Panc1 (cell line): ENCODE measurements around the gene TACR1. TPM values are rescaled to one million over a fixed set of nuclear protein-coding genes. Genes with fewer than 3 reads are reported as not detected.

Source experiments
- ATAC-seq: fragments of 200-7000 bp; cut with Tn5 transposase; 2 replicates; pipeline ENCODE4 v1.9.1; 2020; ENCODE audit warnings: mild to moderate bottlenecking, moderate library complexity
- BruUV-seq: library from RNA; stranded (reverse); fragments of 400-500 nt; replicated peaks from 2 replicates; lab custom pipeline; 2021; lab: Mats Ljungman, UMichigan
- CTCF ChIA-PET: fragments of 300-600 bp; sonication (Branson Sonifier 250); formaldehyde crosslinking; loops from one replicate; lab custom pipeline; 2022; ENCODE audit warnings: antibody characterized with exemption; lab: Charles Lee
- POLR2A ChIA-PET: fragments of 300-600 bp; sonication (Branson Sonifier 250); formaldehyde crosslinking; loops from one replicate; lab custom pipeline; 2022; ENCODE audit warnings: antibody characterized with exemption; lab: Charles Lee
- DNase-seq: peaks from one replicate; pipeline ENCODE4 v3.0.0-alpha.2; 2010; ENCODE audit warnings: low read depth, low spot score
- H3K27ac ChIP-seq: 2 replicates; pipeline ENCODE4 v1.5.1; 2011; ENCODE audit warnings: mild to moderate bottlenecking, low read length, inconsistent platforms
- H3K27me3 ChIP-seq: fragments of 200-500 bp; sonication (Bioruptor generic); 2 replicates; pipeline ENCODE4 v1.6.0; 2014; ENCODE audit warnings: low read length, inconsistent platforms; ENCODE audit not compliant: control insufficient read depth, insufficient read depth
- H3K36me3 ChIP-seq: fragments of 200-500 bp; sonication (Bioruptor generic); 2 replicates; pipeline ENCODE4 v1.5.1; 2014; ENCODE audit warnings: inconsistent platforms, mild to moderate bottlenecking, low read length, moderate library complexity; ENCODE audit not compliant: control insufficient read depth, insufficient read depth
- H3K4me1 ChIP-seq: 2 replicates; pipeline ENCODE4 v1.5.1; 2011; ENCODE audit warnings: inconsistent platforms, mild to moderate bottlenecking, low read length, moderate library complexity; ENCODE audit not compliant: control insufficient read depth, insufficient read depth
- H3K4me3 ChIP-seq, 2 experiments: 2 replicates each; pipeline ENCODE4 v1.5.1; 2011 to 2012; ENCODE audit warnings: low read depth in 2 of 2, low read length in 2 of 2, mild to moderate bottlenecking in 2 of 2, inconsistent platforms in 1 of 2, moderate library complexity in 1 of 2
- H3K9me3 ChIP-seq: fragments of 200-500 bp; sonication (Bioruptor generic); 2 replicates; pipeline ENCODE4 v1.5.1; 2014; ENCODE audit warnings: low read depth, mild to moderate bottlenecking, inconsistent platforms, low read length, moderate library complexity; ENCODE audit not compliant: control insufficient read depth, insufficient read depth
- POLR2AphosphoS5 ChIP-seq: IDR thresholded peaks from 2 replicates; pipeline ENCODE4 v1.6.1; 2012; ENCODE audit warnings: mild to moderate bottlenecking, low read depth, low read length, moderate library complexity
- SIN3A ChIP-seq: IDR thresholded peaks from 2 replicates; pipeline ENCODE4 v1.6.1; 2012; ENCODE audit warnings: low read depth, mild to moderate bottlenecking, low read length, moderate library complexity, borderline replicate concordance; ENCODE audit not compliant: insufficient read depth
- TCF7L2 ChIP-seq: IDR thresholded peaks from 2 replicates; pipeline ENCODE4 v1.6.1; 2011; ENCODE audit warnings: mild to moderate bottlenecking, low read depth, low read length, inconsistent platforms
- in situ Hi-C: cut with HindIII; loops from 2 replicates; pipeline ENCODE4 v1.10.0; 2016; ENCODE audit warnings: low sequenced_read_pairs, low pct_unique_long_range_greater_than_20kb
- intact Hi-C: fragments of 100-400 bp; cut with micrococcal nuclease; formaldehyde crosslinking; loops from one replicate; pipeline ENCODE4 v1.10.0; 2022; ENCODE audit not compliant: unreplicated experiment
- total RNA-seq: library from RNA; stranded (reverse); gene quantifications from one replicate; pipeline ENCODE4 v1.2.1, GENCODE V29; 2021; ENCODE audit not compliant: unreplicated experiment
- TF ChIP-seq, protein P1 (sequence below), 2 experiments: IDR thresholded peaks; 2 replicates each; pipeline ENCODE4 v1.6.1; 2011 to 2012; ENCODE audit warnings: low read depth in 2 of 2, control low read depth in 1 of 2, low read length in 1 of 2, mild to moderate bottlenecking in 1 of 2, moderate library complexity in 1 of 2; ENCODE audit not compliant: insufficient read depth in 1 of 2
- TF ChIP-seq, protein P2 (sequence below): fragments of 450-650 bp; IDR thresholded peaks from 2 replicates; pipeline ENCODE4 v1.5.1; 2017; ENCODE audit warnings: mild to moderate bottlenecking

TACR1 gene
- total RNA-seq, 1 experiment from 2014 or later, result not detected

DNA sequence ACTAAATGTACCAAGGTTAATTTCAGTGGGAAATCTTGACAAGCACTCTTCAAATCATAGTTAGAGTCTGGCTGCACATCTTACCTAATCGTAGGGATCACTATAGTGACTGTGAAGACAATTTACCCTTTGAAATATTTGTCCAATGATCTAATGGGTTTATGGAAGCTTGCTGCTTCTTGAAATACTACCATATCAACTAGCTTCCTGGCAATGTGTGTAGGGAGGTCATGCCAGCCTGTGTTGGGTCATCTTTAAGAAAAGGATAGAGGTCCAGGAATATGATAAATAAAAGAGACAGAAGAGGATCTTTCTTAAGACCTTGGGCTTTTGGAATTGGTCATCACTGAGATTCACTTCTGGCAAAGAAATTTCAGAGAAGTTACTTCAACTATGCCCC is 156.5 kb downstream of the TACR1 start:
- no peak overlapping the region for H3K27ac ChIP-seq
- H3K4me1 ChIP-seq, result no peaks in the 10 kb centered on the region
- no peaks in the 10 kb centered on the region for H3K27me3 ChIP-seq
- in situ Hi-C loops (no loop called here), intact Hi-C loops (no loop called here)
- CTCF ChIA-PET, result no interaction called here
- H3K4me3 ChIP-seq, result no peak overlapping the region
- TF ChIP-seq POLR2AphosphoS5, result no peak
- TF ChIP-seq TCF7L2, result no peak
- POLR2A ChIA-PET, result no interaction called here
- BruUV-seq, result no TSS peak
- DNase-seq (no peak), ATAC-seq (no peak)
- no peaks in the 10 kb centered on the region for H3K36me3 ChIP-seq
- no peaks in the 10 kb centered on the region for H3K9me3 ChIP-seq

DNA sequence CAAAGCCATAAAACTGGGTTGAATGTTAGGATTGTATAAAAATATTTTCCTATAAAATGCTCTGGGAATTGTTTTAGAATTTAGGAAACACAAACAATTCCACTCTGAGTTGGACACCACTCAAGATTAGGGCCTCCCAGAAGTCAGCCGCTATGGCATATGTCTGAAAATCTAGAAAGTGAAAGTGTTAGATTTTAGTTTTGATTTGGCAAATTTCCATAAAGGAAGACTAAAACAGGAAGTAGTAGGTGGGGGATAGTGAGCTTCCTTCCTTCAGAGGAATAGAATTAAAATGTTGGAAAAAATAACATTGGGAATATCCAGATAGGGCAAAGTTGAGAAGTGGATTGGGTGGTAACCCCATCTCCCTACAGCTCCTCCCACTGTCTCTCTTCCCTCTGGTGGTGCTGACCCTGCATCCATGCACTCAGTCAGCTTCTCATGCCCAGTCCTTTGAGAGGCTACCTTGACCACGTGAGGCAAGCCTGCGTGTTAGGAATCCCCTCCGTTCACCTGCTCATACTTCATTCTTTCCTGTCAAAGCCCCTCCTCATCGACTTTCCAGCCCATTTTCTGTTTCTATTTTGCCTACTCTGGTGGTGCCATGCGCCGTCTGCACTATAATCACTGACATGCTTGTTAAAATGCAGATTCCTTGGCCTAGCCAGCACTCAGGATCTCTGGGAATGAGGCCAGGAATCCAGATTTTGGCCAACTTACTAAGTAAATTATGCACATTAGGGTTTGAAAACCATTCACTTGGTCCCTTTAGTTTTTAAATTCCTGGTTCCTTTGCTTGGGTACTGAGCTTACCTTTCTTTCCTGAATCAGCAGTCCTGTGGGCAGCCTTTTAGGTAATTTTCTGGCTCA is 157.4 kb downstream of the TACR1 start:
- CTCF ChIA-PET, result no interaction called here

More for the DNA sequence above, 157.4 kb downstream of the TACR1 start:
- POLR2A ChIA-PET, result no interaction called here
- ATAC-seq, result no peak
- Histone ChIP-seq H3K27ac (no peak overlapping the region), H3K4me3 (no peak overlapping the region), H3K9me3 (no peaks in the 10 kb centered on the region), H3K4me1 (no peaks in the 10 kb centered on the region), H3K36me3 (no peaks in the 10 kb centered on the region), H3K27me3 (no peaks in the 10 kb centered on the region)
- no TSS peak for BruUV-seq
- TF ChIP-seq, protein P1, sequence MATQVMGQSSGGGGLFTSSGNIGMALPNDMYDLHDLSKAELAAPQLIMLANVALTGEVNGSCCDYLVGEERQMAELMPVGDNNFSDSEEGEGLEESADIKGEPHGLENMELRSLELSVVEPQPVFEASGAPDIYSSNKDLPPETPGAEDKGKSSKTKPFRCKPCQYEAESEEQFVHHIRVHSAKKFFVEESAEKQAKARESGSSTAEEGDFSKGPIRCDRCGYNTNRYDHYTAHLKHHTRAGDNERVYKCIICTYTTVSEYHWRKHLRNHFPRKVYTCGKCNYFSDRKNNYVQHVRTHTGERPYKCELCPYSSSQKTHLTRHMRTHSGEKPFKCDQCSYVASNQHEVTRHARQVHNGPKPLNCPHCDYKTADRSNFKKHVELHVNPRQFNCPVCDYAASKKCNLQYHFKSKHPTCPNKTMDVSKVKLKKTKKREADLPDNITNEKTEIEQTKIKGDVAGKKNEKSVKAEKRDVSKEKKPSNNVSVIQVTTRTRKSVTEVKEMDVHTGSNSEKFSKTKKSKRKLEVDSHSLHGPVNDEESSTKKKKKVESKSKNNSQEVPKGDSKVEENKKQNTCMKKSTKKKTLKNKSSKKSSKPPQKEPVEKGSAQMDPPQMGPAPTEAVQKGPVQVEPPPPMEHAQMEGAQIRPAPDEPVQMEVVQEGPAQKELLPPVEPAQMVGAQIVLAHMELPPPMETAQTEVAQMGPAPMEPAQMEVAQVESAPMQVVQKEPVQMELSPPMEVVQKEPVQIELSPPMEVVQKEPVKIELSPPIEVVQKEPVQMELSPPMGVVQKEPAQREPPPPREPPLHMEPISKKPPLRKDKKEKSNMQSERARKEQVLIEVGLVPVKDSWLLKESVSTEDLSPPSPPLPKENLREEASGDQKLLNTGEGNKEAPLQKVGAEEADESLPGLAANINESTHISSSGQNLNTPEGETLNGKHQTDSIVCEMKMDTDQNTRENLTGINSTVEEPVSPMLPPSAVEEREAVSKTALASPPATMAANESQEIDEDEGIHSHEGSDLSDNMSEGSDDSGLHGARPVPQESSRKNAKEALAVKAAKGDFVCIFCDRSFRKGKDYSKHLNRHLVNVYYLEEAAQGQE (IDR thresholded peaks at IDR 0.05; ENCODE audit: insufficient read depth in 1 of 2, low read depth in 2 of 2, low read length in 1 of 2), result no peak
- TF ChIP-seq, protein P2, sequence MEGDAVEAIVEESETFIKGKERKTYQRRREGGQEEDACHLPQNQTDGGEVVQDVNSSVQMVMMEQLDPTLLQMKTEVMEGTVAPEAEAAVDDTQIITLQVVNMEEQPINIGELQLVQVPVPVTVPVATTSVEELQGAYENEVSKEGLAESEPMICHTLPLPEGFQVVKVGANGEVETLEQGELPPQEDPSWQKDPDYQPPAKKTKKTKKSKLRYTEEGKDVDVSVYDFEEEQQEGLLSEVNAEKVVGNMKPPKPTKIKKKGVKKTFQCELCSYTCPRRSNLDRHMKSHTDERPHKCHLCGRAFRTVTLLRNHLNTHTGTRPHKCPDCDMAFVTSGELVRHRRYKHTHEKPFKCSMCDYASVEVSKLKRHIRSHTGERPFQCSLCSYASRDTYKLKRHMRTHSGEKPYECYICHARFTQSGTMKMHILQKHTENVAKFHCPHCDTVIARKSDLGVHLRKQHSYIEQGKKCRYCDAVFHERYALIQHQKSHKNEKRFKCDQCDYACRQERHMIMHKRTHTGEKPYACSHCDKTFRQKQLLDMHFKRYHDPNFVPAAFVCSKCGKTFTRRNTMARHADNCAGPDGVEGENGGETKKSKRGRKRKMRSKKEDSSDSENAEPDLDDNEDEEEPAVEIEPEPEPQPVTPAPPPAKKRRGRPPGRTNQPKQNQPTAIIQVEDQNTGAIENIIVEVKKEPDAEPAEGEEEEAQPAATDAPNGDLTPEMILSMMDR, result no peak
- TF ChIP-seq POLR2AphosphoS5 (no peak), SIN3A (no peak), TCF7L2 (no peak)
- in situ Hi-C loops (no loop called here), intact Hi-C loops (no loop called here)
- no peak for DNase-seq
